Kidney epithelial cell (primary cell): Measurements from ENCODE around the gene CXCL9. TPM values are rescaled to one million over a fixed set of nuclear protein-coding genes. Genes with fewer than 3 reads are reported as not detected.

ENCODE experiments used
- DNase-seq: peaks from one replicate; pipeline ENCODE4 v3.0.0-alpha.2; 2010; ENCODE audit warnings: low read depth
- H3K27me3 ChIP-seq: 2 replicates; pipeline ENCODE4 v1.6.0; 2011; ENCODE audit warnings: low read length; ENCODE audit not compliant: control insufficient read depth, insufficient read depth
- H3K36me3 ChIP-seq: 2 replicates; pipeline ENCODE4 v1.5.1; 2011; ENCODE audit warnings: low read length; ENCODE audit not compliant: control insufficient read depth, insufficient read depth
- H3K4me3 ChIP-seq: 2 replicates; pipeline ENCODE4 v1.5.1; 2011; ENCODE audit warnings: low read depth, mild to moderate bottlenecking, control low read depth, low read length
- total RNA-seq: library from RNA; depleted of rRNA; stranded (reverse); fragments of >200 nt; gene quantifications from 2 replicates; pipeline ENCODE4 v1.2.3, GENCODE V29; 2015
- TF ChIP-seq, protein P1 (sequence below): IDR thresholded peaks from 2 replicates; pipeline ENCODE4 v1.5.1; 2011; ENCODE audit warnings: mild to moderate bottlenecking, moderate library complexity, low read length, control low read depth, inconsistent platforms; ENCODE audit not compliant: insufficient read depth, poor library complexity, severe bottlenecking

The CXCL9 gene
- total RNA-seq, 1 donor from 2014 or later = not detected

DNA sequence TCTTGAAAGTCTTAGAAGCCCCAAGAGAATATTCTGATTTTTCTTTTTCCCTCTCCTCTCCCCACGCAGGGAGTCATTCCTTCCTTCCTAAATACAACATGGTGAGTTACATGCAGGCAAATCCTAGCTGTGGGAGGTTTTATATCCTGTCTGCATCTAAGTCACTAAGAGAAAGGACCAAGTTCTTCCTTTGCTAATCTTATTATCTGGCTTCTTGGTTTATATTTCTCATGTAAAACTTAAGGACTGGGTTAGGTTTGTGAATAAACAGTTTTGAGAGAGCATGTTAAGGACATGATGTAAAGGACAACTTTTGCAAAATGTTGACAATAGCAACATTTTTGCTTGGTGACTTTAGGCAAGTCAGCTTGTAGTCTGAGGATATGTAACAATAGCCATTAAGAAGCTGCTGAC lies 5.1 kb upstream of the CXCL9 start:
- Histone ChIP-seq H3K4me3 (no peak overlapping the region), H3K36me3 (no peaks in the 10 kb centered on the region), H3K27me3 (no peaks in the 10 kb centered on the region)
- no peak for DNase-seq
- TF ChIP-seq, protein P1, sequence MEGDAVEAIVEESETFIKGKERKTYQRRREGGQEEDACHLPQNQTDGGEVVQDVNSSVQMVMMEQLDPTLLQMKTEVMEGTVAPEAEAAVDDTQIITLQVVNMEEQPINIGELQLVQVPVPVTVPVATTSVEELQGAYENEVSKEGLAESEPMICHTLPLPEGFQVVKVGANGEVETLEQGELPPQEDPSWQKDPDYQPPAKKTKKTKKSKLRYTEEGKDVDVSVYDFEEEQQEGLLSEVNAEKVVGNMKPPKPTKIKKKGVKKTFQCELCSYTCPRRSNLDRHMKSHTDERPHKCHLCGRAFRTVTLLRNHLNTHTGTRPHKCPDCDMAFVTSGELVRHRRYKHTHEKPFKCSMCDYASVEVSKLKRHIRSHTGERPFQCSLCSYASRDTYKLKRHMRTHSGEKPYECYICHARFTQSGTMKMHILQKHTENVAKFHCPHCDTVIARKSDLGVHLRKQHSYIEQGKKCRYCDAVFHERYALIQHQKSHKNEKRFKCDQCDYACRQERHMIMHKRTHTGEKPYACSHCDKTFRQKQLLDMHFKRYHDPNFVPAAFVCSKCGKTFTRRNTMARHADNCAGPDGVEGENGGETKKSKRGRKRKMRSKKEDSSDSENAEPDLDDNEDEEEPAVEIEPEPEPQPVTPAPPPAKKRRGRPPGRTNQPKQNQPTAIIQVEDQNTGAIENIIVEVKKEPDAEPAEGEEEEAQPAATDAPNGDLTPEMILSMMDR = no peak

DNA sequence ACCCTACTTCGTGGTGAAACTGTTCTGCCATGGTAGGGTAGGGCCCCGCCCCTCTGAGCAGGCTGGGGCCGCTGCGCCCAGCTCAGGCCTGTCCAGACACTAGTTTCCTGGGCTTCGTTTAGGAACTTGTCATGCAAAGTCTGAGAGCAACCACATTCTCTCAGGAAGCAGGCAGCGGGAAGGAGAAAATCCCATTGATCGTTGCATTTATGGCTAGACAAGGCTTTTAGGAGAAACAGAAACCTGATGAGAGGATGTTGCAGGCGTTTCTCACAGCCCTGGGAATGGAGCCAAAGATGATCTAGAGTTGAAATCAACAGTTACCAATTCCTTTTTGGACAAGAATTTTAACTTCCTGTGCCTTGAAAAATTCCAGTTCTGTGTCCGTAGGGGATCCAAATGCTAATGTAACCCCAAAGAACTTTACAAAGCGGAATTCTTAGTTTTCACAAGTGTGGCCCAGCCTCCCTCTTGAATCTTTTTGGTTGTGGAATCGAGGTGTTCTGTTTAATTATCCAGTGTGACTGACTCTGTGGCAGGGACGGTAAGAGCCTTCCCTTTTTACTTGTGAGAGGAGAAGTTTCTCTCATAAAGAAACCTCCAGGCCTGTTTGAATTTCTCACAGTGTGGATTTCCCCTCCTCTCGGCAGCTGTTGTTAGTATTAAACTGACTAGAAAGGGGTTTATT lies 4.5 kb upstream of the CXCL9 start:
- DNase-seq = no peak
- H3K4me3 ChIP-seq = no peak overlapping the region
- H3K36me3 ChIP-seq = no peaks in the 10 kb centered on the region
- TF ChIP-seq, protein P1 = no peak
- no peaks in the 10 kb centered on the region for H3K27me3 ChIP-seq

DNA sequence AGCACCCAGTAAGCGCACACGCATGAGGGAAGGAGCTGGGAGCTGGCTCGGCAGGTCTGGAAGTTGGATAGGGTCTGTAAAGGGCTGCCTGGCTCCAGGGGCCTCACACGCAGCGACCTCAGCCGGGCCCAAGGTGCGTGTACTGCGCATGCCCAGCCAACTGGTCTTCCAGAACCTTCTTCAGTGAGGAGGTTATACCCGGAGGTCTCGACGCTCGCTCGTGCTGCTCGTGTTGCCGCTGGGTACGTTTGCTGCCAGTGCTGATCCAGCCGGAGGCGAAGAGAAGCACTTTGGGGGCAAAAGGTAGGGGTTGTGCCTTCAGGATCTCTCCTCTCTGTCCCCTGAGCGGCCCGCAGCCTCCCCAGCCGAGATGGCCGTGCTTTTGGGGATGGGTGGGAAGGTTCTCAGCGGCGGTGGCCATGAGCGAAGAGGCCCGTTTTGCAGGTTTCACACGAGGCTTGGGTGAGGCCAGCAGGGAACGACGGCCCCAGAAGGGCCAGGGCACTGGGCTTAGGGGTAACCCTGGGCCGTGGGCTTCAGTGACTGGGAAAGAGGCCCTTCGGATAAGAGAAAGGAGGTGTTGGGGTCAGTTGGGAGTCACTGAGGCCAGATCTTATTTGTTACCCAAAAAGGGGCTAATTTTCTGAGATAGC lies 3.8 kb upstream of the CXCL9 start:
- DNase-seq = no peak
- Histone ChIP-seq H3K27me3 (no peaks in the 10 kb centered on the region), H3K4me3 (no peak overlapping the region), H3K36me3 (no peaks in the 10 kb centered on the region)
- TF ChIP-seq, protein P1 = no peak

DNA sequence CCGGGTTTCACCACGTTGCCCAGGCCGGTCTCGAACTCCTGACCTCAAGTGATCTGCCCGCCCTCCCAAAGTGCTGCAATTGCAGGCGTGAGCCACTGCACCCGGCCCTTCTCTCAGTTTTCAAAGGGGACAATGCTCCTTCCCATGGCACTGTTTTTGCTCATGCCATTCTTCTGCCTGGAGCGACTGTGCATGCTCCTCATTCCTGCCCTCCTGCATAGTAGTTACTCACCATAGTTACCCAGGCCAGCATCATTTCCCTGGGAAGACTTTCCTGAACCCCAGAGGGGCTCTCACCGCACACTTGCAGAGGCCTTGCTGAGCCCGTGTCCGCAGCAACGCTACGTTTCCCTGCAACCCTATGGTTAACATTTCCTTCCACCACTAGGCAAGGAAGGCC lies 3.3 kb upstream of the CXCL9 start:
- Histone ChIP-seq H3K4me3 (no peak overlapping the region), H3K27me3 (no peaks in the 10 kb centered on the region), H3K36me3 (no peaks in the 10 kb centered on the region)
- DNase-seq = no peak
- TF ChIP-seq, protein P1 = no peak

DNA sequence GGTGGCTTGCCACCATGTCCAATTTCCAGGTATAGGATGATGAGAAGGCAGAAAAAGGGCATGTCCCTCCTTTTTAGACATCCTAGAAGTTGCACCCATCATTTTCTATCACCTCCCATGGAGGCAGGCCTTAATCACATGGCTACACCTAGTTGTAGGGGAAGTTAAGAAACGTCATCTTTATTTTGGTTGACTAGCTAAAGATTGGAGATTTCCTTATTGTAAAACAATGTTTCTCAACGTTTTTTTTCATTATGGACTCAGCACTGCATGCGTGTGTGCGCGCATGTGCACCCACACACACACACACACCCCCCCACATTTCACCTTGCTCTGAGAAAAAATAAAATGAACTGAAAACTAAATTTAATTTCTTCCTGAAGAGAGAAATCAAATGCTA lies 2.0 kb upstream of the CXCL9 start:
- TF ChIP-seq, protein P1 = no peak
- no peaks in the 10 kb centered on the region for H3K27me3 ChIP-seq
- H3K4me3 ChIP-seq = no peak overlapping the region
- no peaks in the 10 kb centered on the region for H3K36me3 ChIP-seq
- no peak for DNase-seq
